Prostate gland (tissue), 2 donors: ENCODE data around the gene ZMIZ1. TPM values are rescaled to one million over a fixed set of nuclear protein-coding genes. Genes with fewer than 3 reads are reported as not detected.

Experiments used
- DNase-seq: peaks from one replicate; pipeline ENCODE4 v3.0.0-alpha.2; 2019; ENCODE audit warnings: low spot score
- H3K27ac ChIP-seq, 2 donors: fragments of 200-600 bp; sonication (generic); 2 replicates each; pipeline ENCODE4 v1.5.1; 2017 to 2019
- H3K27me3 ChIP-seq: fragments of 200-600 bp; sonication (generic); replicated peaks from 2 replicates; pipeline ENCODE4 v1.5.1; 2019; ENCODE audit not compliant: insufficient read depth
- H3K36me3 ChIP-seq, 2 donors: fragments of 200-600 bp; sonication (generic); 1 replicate in 1 of 2; 2 replicates in 1 of 2; pipeline versions ENCODE4 v1.5.1 to v1.8.1; 2017 to 2019
- H3K4me1 ChIP-seq: fragments of 200-600 bp; sonication (generic); replicated peaks from 2 replicates; pipeline ENCODE4 v1.5.1; 2019
- H3K4me3 ChIP-seq, 2 donors: fragments of 200-600 bp; sonication (generic); 2 replicates each; pipeline ENCODE4 v1.5.1; 2017 to 2019
- H3K9me3 ChIP-seq: fragments of 200-600 bp; sonication (generic); 2 replicates; pipeline ENCODE4 v1.5.1; 2017
- CTCF ChIP-seq, 4 experiments: fragments of 200-600 bp in 2 of 4; fragments of 450-650 bp in 2 of 4; sonication (generic) in 2 of 4; IDR thresholded peaks; 1 replicate in 3 of 4; 2 replicates in 1 of 4; pipeline ENCODE4 v1.5.1; 2016 to 2019; ENCODE audit warnings: antibody characterized with exemption in 4 of 4, mild to moderate bottlenecking in 2 of 4, moderate library complexity in 2 of 4
- POLR2A ChIP-seq: fragments of 450-650 bp; IDR thresholded peaks from one replicate; pipeline ENCODE4 v1.6.1; 2016; ENCODE audit warnings: antibody characterized with exemption, mild to moderate bottlenecking
- POLR2AphosphoS5 ChIP-seq: sonication (generic); formaldehyde crosslinking; IDR thresholded peaks from one replicate; pipeline ENCODE4 v1.6.1; 2017; ENCODE audit warnings: antibody characterized with exemption
- WGBS: methylation state at CpG from one replicate; pipeline ENCODE4 v1.1.5; 2018; 5-methylcytosine and 5-hydroxymethylcytosine counted together
- intact Hi-C: fragments of 100-400 bp; cut with DNase I; formaldehyde crosslinking; loops from one replicate; pipeline ENCODE4 v1.14.2; 2022
- total RNA-seq, 2 donors: library from RNA; depleted of rRNA; stranded (reverse); fragments of >200 nt; gene quantifications; one replicate each; pipeline ENCODE4 v1.1.0, GENCODE V29; 2016

Gene ZMIZ1
- total RNA-seq, 2 donors from 2014 or later = 69.6 to 78.5 TPM

GRCh38 chr10:79042639-79043411 lies 25.9 kb upstream of the ZMIZ1 start:
- no peaks in the 10 kb centered on the region for H3K9me3 ChIP-seq
- WGBS = 70% methylated on average over 3 of the region's 3 CpGs
- no peaks in the 10 kb centered on the region for H3K4me1 ChIP-seq
- H3K36me3 ChIP-seq = no peaks in the 10 kb centered on the region
- intact Hi-C loops = no loop called here
- TF ChIP-seq POLR2AphosphoS5 (no peak), CTCF (IDR thresholded peaks at IDR 0.05) (no peak), POLR2A (no peak)
- H3K27ac ChIP-seq = no peak overlapping the region
- no peaks in the 10 kb centered on the region for H3K27me3 ChIP-seq
- no peak overlapping the region for H3K4me3 ChIP-seq
- no peak for DNase-seq

GRCh38 chr10:79044036-79044632 lies 24.6 kb upstream of the ZMIZ1 start:
- H3K36me3 ChIP-seq = no peaks in the 10 kb centered on the region
- peaks cover 11% of the 10 kb centered on the region for H3K4me1 ChIP-seq
- intact Hi-C loops = no loop called here
- H3K27ac ChIP-seq = no peak overlapping the region
- no peaks in the 10 kb centered on the region for H3K27me3 ChIP-seq
- no peak overlapping the region for H3K4me3 ChIP-seq
- TF ChIP-seq POLR2A (no peak), CTCF (IDR thresholded peaks at IDR 0.05) (no peak), POLR2AphosphoS5 (no peak)
- H3K9me3 ChIP-seq = no peaks in the 10 kb centered on the region
- WGBS = 96% methylated on average over 5 of the region's 5 CpGs
- DNase-seq = no peak

GRCh38 chr10:79044846-79045245 lies 23.9 kb upstream of the ZMIZ1 start:
- no peak for DNase-seq
- Histone ChIP-seq H3K9me3 (no peaks in the 10 kb centered on the region), H3K4me3 (no peak overlapping the region), H3K27ac (no peak overlapping the region), H3K27me3 (no peaks in the 10 kb centered on the region), H3K4me1 (peaks cover 11% of the 10 kb centered on the region), H3K36me3 (no peaks in the 10 kb centered on the region)
- TF ChIP-seq POLR2AphosphoS5 = no peak
- TF ChIP-seq CTCF (IDR thresholded peaks at IDR 0.05) = no peak
- intact Hi-C loops = no loop called here
- WGBS = 81% methylated on average over 4 of the region's 4 CpGs

GRCh38 chr10:79045566-79046175 lies 23.1 kb upstream of the ZMIZ1 start:
- Histone ChIP-seq H3K4me1 (peaks cover 11% of the 10 kb centered on the region), H3K27ac (no peak overlapping the region), H3K9me3 (no peaks in the 10 kb centered on the region), H3K27me3 (no peaks in the 10 kb centered on the region), H3K36me3 (no peaks in the 10 kb centered on the region), H3K4me3 (no peak overlapping the region)
- DNase-seq = no peak
- intact Hi-C loops = no loop called here
- TF ChIP-seq POLR2AphosphoS5 (no peak), CTCF (IDR thresholded peaks at IDR 0.05) (no peak), POLR2A (no peak)
- WGBS = 77% methylated on average over 8 of the region's 9 CpGs
